GM12878 (cell line): ENCODE data around the gene CLEC4G.

ENCODE experiments used
- ATF7 ChIP-seq: fragments of 450-650 bp; IDR thresholded peaks from 2 replicates; pipeline ENCODE4 v1.6.1; 2016; ENCODE audit warnings: low read depth, mild to moderate bottlenecking
- CREB1 ChIP-seq: IDR thresholded peaks from 2 replicates; pipeline ENCODE4 v1.6.1; 2012; ENCODE audit warnings: low read depth, mild to moderate bottlenecking, inconsistent platforms
- EZH2 ChIP-seq: IDR thresholded peaks from 2 replicates; pipeline ENCODE4 v1.6.1; 2012; ENCODE audit warnings: low read depth, mild to moderate bottlenecking, control low read depth, inconsistent platforms, low read length, borderline replicate concordance; ENCODE audit not compliant: control insufficient read depth
- MAX ChIP-seq: IDR thresholded peaks from 2 replicates; pipeline ENCODE4 v1.6.1; 2012; ENCODE audit warnings: low read depth, low read length, improper control_type of control experiment
- NRF1 ChIP-seq: conservative IDR thresholded peaks from 2 replicates; pipeline ENCODE4 v1.6.1; 2011; ENCODE audit warnings: mild to moderate bottlenecking, low read depth, low read length, improper control_type of control experiment
- TF ChIP-seq, protein P1 (sequence below), 3 experiments: IDR thresholded peaks in 2 of 3; conservative IDR thresholded peaks in 1 of 3; 2 replicates each; pipeline ENCODE4 v1.5.1; 2011; ENCODE audit warnings: low read depth in 3 of 3, low read length in 3 of 3, mild to moderate bottlenecking in 3 of 3, control low read depth in 2 of 3, moderate library complexity in 2 of 3, inconsistent platforms in 1 of 3, mixed read lengths in 1 of 3; ENCODE audit not compliant: control insufficient read depth in 2 of 3, insufficient read depth in 1 of 3; ENCODE audit errors: extremely low read depth in 1 of 3
- TF ChIP-seq, protein P2 (sequence below): fragments of 450-650 bp; IDR thresholded peaks from 2 replicates; pipeline ENCODE4 v1.6.1; 2018; ENCODE audit warnings: borderline replicate concordance, mild to moderate bottlenecking; ENCODE audit not compliant: partially characterized antibody

DNA sequence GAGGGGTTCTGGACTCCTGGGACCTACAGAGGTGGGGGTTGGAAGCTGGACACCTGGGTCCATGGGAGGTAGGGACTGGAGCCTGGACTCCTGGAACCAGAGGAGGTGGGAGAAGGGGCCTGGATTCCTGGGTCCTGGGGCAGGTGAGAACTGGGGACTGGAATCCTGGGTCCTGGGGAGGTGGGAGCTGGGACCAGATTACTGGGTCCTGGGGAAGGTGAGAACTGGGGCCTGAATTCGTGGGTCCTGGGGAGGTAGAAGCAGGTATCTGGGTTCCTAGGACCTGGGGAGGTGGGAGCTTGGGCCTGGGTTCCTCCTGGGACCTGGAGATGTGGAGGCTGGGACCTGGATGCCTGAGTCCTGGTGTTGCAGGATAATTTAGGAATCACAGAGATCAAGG lies 31.8 kb upstream of the CLEC4G start:
- TF ChIP-seq EZH2 (no peak), ATF7 (no peak), CREB1 (no peak), NRF1 (no peak), MAX (no peak)
- TF ChIP-seq, protein P1, sequence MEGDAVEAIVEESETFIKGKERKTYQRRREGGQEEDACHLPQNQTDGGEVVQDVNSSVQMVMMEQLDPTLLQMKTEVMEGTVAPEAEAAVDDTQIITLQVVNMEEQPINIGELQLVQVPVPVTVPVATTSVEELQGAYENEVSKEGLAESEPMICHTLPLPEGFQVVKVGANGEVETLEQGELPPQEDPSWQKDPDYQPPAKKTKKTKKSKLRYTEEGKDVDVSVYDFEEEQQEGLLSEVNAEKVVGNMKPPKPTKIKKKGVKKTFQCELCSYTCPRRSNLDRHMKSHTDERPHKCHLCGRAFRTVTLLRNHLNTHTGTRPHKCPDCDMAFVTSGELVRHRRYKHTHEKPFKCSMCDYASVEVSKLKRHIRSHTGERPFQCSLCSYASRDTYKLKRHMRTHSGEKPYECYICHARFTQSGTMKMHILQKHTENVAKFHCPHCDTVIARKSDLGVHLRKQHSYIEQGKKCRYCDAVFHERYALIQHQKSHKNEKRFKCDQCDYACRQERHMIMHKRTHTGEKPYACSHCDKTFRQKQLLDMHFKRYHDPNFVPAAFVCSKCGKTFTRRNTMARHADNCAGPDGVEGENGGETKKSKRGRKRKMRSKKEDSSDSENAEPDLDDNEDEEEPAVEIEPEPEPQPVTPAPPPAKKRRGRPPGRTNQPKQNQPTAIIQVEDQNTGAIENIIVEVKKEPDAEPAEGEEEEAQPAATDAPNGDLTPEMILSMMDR (IDR thresholded peaks at IDR 0.05 in 2 of 3, conservative IDR thresholded peaks at IDR 0.05 in 1 of 3; ENCODE audit: control insufficient read depth in 2 of 3, extremely low read depth in 1 of 3, insufficient read depth in 1 of 3, low read depth in 3 of 3, low read length in 3 of 3), result no peak
- TF ChIP-seq, protein P2, sequence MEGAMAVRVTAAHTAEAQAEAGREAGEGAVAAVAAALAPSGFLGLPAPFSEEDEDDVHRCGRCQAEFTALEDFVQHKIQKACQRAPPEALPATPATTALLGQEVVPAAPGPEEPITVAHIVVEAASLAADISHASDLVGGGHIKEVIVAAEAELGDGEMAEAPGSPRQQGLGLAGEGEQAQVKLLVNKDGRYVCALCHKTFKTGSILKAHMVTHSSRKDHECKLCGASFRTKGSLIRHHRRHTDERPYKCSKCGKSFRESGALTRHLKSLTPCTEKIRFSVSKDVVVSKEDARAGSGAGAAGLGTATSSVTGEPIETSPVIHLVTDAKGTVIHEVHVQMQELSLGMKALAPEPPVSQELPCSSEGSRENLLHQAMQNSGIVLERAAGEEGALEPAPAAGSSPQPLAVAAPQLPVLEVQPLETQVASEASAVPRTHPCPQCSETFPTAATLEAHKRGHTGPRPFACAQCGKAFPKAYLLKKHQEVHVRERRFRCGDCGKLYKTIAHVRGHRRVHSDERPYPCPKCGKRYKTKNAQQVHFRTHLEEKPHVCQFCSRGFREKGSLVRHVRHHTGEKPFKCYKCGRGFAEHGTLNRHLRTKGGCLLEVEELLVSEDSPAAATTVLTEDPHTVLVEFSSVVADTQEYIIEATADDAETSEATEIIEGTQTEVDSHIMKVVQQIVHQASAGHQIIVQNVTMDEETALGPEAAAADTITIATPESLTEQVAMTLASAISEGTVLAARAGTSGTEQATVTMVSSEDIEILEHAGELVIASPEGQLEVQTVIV, result no peak
